ENCODE results near the gene ERCC5.
A peak's percentile ranks its signal among the peaks of the same experiment; 100 is the strongest.

Gene ERCC5

GRCh38 chr13:102816708-102817107 lies 29.1 kb upstream of the ERCC5 start:
- H3K27me3 ChIP-seq (ENCODE audit: low read depth, low read length): no peaks in the 10 kb centered on the region
- H3K27ac ChIP-seq (ENCODE audit: low read length): no peak overlapping the region
- peaks cover 2 to 16% of the 10 kb centered on the region in 2 donors for H3K36me3 ChIP-seq (ENCODE audit: control insufficient read depth in 1 of 2, insufficient read depth in 2 of 2, low read length in 2 of 2)

GRCh38 chr13:102817241-102817640 lies 28.6 kb upstream of the ERCC5 start:
- Histone ChIP-seq H3K9me3 (ENCODE audit: control insufficient read depth in 1 of 2, low read length in 2 of 2) (no peaks in the 10 kb centered on the region), H3K27ac (ENCODE audit: low read length) (no peak overlapping the region), H3K27me3 (ENCODE audit: low read depth, low read length) (no peaks in the 10 kb centered on the region), H3K4me3 (ENCODE audit: low read depth in 1 of 2, low read length in 2 of 2) (no peak overlapping the region), H3K36me3 (ENCODE audit: control insufficient read depth in 1 of 2, insufficient read depth in 2 of 2, low read length in 2 of 2) (peaks cover 7 to 22% of the 10 kb centered on the region in 2 donors), H3K4me1 (ENCODE audit: control insufficient read depth in 1 of 2, insufficient read depth in 2 of 2, low read length in 2 of 2) (no peaks in the 10 kb centered on the region)

More at GRCh38 chr13:102816708-102817107, 29.1 kb upstream of the ERCC5 start:
- Histone ChIP-seq H3K4me3 (ENCODE audit: low read depth in 1 of 2, low read length in 2 of 2) (no peak overlapping the region), H3K9me3 (ENCODE audit: control insufficient read depth in 1 of 2, low read length in 2 of 2) (peaks cover 0 to 2% of the 10 kb centered on the region in 2 donors), H3K4me1 (ENCODE audit: control insufficient read depth in 1 of 2, insufficient read depth in 2 of 2, low read length in 2 of 2) (no peaks in the 10 kb centered on the region)

- Histone ChIP-seq H3K4me1 (ENCODE audit: control insufficient read depth in 1 of 2, insufficient read depth in 2 of 2, low read length in 2 of 2) (no peaks in the 10 kb centered on the region), H3K4me3 (ENCODE audit: low read depth in 1 of 2, low read length in 2 of 2) (no peak overlapping the region), H3K36me3 (ENCODE audit: control insufficient read depth in 1 of 2, insufficient read depth in 2 of 2, low read length in 2 of 2) (peaks cover 9 to 28% of the 10 kb centered on the region in 2 donors), H3K9me3 (ENCODE audit: control insufficient read depth in 1 of 2, low read length in 2 of 2) (no peaks in the 10 kb centered on the region), H3K27me3 (ENCODE audit: low read depth, low read length) (no peaks in the 10 kb centered on the region), H3K27ac (ENCODE audit: low read length) (no peak overlapping the region)
Observed at GRCh38 chr13:102817907-102818306, 27.9 kb upstream of the ERCC5 start.

- Histone ChIP-seq H3K4me3 (ENCODE audit: low read depth in 1 of 2, low read length in 2 of 2) (no peak overlapping the region), H3K27ac (ENCODE audit: low read length) (no peak overlapping the region), H3K9me3 (ENCODE audit: control insufficient read depth in 1 of 2, low read length in 2 of 2) (peaks cover 0 to 4% of the 10 kb centered on the region in 2 donors), H3K36me3 (ENCODE audit: control insufficient read depth in 1 of 2, insufficient read depth in 2 of 2, low read length in 2 of 2) (peaks cover 21 to 60% of the 10 kb centered on the region in 2 donors), H3K27me3 (ENCODE audit: low read depth, low read length) (no peaks in the 10 kb centered on the region), H3K4me1 (ENCODE audit: control insufficient read depth in 1 of 2, insufficient read depth in 2 of 2, low read length in 2 of 2) (no peaks in the 10 kb centered on the region)
Observed at GRCh38 chr13:102825400-102825799, 20.4 kb upstream of the ERCC5 start.

- Histone ChIP-seq H3K4me3 (ENCODE audit: low read depth in 1 of 2, low read length in 2 of 2) (no peak overlapping the region), H3K9me3 (ENCODE audit: control insufficient read depth in 1 of 2, low read length in 2 of 2) (peaks cover 0 to 4% of the 10 kb centered on the region in 2 donors), H3K27me3 (ENCODE audit: low read depth, low read length) (no peaks in the 10 kb centered on the region), H3K27ac (ENCODE audit: low read length) (no peak overlapping the region), H3K36me3 (ENCODE audit: control insufficient read depth in 1 of 2, insufficient read depth in 2 of 2, low read length in 2 of 2) (peaks cover 21 to 61% of the 10 kb centered on the region in 2 donors), H3K4me1 (ENCODE audit: control insufficient read depth in 1 of 2, insufficient read depth in 2 of 2, low read length in 2 of 2) (no peaks in the 10 kb centered on the region)
Observed at GRCh38 chr13:102825921-102826706, 19.7 kb upstream of the ERCC5 start.

- Histone ChIP-seq H3K36me3 (ENCODE audit: control insufficient read depth in 1 of 2, insufficient read depth in 2 of 2, low read length in 2 of 2) (peaks cover 6 to 46% of the 10 kb centered on the region in 2 donors), H3K4me1 (ENCODE audit: control insufficient read depth in 1 of 2, insufficient read depth in 2 of 2, low read length in 2 of 2) (no peaks in the 10 kb centered on the region), H3K4me3 (ENCODE audit: low read depth in 1 of 2, low read length in 2 of 2) (no peak overlapping the region), H3K27me3 (ENCODE audit: low read depth, low read length) (no peaks in the 10 kb centered on the region), H3K9me3 (ENCODE audit: control insufficient read depth in 1 of 2, low read length in 2 of 2) (no peaks in the 10 kb centered on the region), H3K27ac (ENCODE audit: low read length) (no peak overlapping the region)
Observed at GRCh38 chr13:102830646-102831045, 15.2 kb upstream of the ERCC5 start.

GRCh38 chr13:102836471-102836870 lies 9.4 kb upstream of the ERCC5 start:
- no peaks in the 10 kb centered on the region for H3K9me3 ChIP-seq (ENCODE audit: control insufficient read depth in 1 of 2, low read length in 2 of 2)
- H3K36me3 ChIP-seq (ENCODE audit: control insufficient read depth in 1 of 2, insufficient read depth in 2 of 2, low read length in 2 of 2): peaks cover 14 to 52% of the 10 kb centered on the region in 2 donors
- no peaks in the 10 kb centered on the region for H3K4me1 ChIP-seq (ENCODE audit: control insufficient read depth in 1 of 2, insufficient read depth in 2 of 2, low read length in 2 of 2)
- no peaks in the 10 kb centered on the region for H3K27me3 ChIP-seq (ENCODE audit: low read depth, low read length)
- H3K27ac ChIP-seq (ENCODE audit: low read length): no peak overlapping the region
- no peak overlapping the region for H3K4me3 ChIP-seq (ENCODE audit: low read depth in 1 of 2, low read length in 2 of 2)

GRCh38 chr13:102838273-102838672 lies 7.6 kb upstream of the ERCC5 start:
- H3K27me3 ChIP-seq (ENCODE audit: low read depth, low read length): no peaks in the 10 kb centered on the region
- H3K9me3 ChIP-seq (ENCODE audit: control insufficient read depth in 1 of 2, low read length in 2 of 2): no peaks in the 10 kb centered on the region
- H3K4me1 ChIP-seq (ENCODE audit: control insufficient read depth in 1 of 2, insufficient read depth in 2 of 2, low read length in 2 of 2): no peaks in the 10 kb centered on the region
- no peak overlapping the region for H3K4me3 ChIP-seq (ENCODE audit: low read depth in 1 of 2, low read length in 2 of 2)
- no peak overlapping the region for H3K27ac ChIP-seq (ENCODE audit: low read length)
- H3K36me3 ChIP-seq (ENCODE audit: control insufficient read depth in 1 of 2, insufficient read depth in 2 of 2, low read length in 2 of 2): peaks cover 14 to 52% of the 10 kb centered on the region in 2 donors

GRCh38 chr13:102838982-102839381 lies 6.8 kb upstream of the ERCC5 start:
- no peak overlapping the region for H3K27ac ChIP-seq (ENCODE audit: low read length)

GRCh38 chr13:102839462-102839861 lies 6.4 kb upstream of the ERCC5 start:
- no peaks in the 10 kb centered on the region for H3K4me1 ChIP-seq (ENCODE audit: control insufficient read depth in 1 of 2, insufficient read depth in 2 of 2, low read length in 2 of 2)
- H3K27ac ChIP-seq (ENCODE audit: low read length): no peak overlapping the region
- peaks cover 14 to 41% of the 10 kb centered on the region in 2 donors for H3K36me3 ChIP-seq (ENCODE audit: control insufficient read depth in 1 of 2, insufficient read depth in 2 of 2, low read length in 2 of 2)
- no peaks in the 10 kb centered on the region for H3K27me3 ChIP-seq (ENCODE audit: low read depth, low read length)
- H3K4me3 ChIP-seq (ENCODE audit: low read depth in 1 of 2, low read length in 2 of 2): no peak overlapping the region
- no peaks in the 10 kb centered on the region for H3K9me3 ChIP-seq (ENCODE audit: control insufficient read depth in 1 of 2, low read length in 2 of 2)

More at GRCh38 chr13:102838982-102839381, 6.8 kb upstream of the ERCC5 start:
- Histone ChIP-seq H3K9me3 (ENCODE audit: control insufficient read depth in 1 of 2, low read length in 2 of 2) (no peaks in the 10 kb centered on the region), H3K36me3 (ENCODE audit: control insufficient read depth in 1 of 2, insufficient read depth in 2 of 2, low read length in 2 of 2) (peaks cover 14 to 46% of the 10 kb centered on the region in 2 donors), H3K27me3 (ENCODE audit: low read depth, low read length) (no peaks in the 10 kb centered on the region), H3K4me1 (ENCODE audit: control insufficient read depth in 1 of 2, insufficient read depth in 2 of 2, low read length in 2 of 2) (no peaks in the 10 kb centered on the region), H3K4me3 (ENCODE audit: low read depth in 1 of 2, low read length in 2 of 2) (no peak overlapping the region)

- peaks cover 0 to 26% of the 10 kb centered on the region in 2 donors for H3K4me1 ChIP-seq (ENCODE audit: control insufficient read depth in 1 of 2, insufficient read depth in 2 of 2, low read length in 2 of 2)
- H3K27ac ChIP-seq (ENCODE audit: low read length): peak overlapping the region; percentile 97
- H3K4me3 ChIP-seq (ENCODE audit: low read depth in 1 of 2, low read length in 2 of 2): peak overlapping the region; percentile 94 to 99
- no peaks in the 10 kb centered on the region for H3K27me3 ChIP-seq (ENCODE audit: low read depth, low read length)
- peaks cover 4 to 15% of the 10 kb centered on the region in 2 donors for H3K36me3 ChIP-seq (ENCODE audit: control insufficient read depth in 1 of 2, insufficient read depth in 2 of 2, low read length in 2 of 2)
- no peaks in the 10 kb centered on the region for H3K9me3 ChIP-seq (ENCODE audit: control insufficient read depth in 1 of 2, low read length in 2 of 2)
Observed at GRCh38 chr13:102845289-102845629, 573 bp upstream of the ERCC5 start.
